NT2/D1 (cell line): ENCODE results near the gene MACF1.

Source experiments
- DNase-seq: peaks from one replicate; pipeline ENCODE4 v3.0.0-alpha.2; 2011; ENCODE audit warnings: low read depth, low spot score
- H3K27me3 ChIP-seq: 2 replicates; pipeline ENCODE4 v1.6.0; 2011; ENCODE audit warnings: mild to moderate bottlenecking; ENCODE audit not compliant: insufficient read length, insufficient read depth
- H3K36me3 ChIP-seq: 2 replicates; pipeline ENCODE4 v1.6.1; 2011; ENCODE audit warnings: mild to moderate bottlenecking, low read length, mixed read lengths; ENCODE audit not compliant: insufficient read depth, insufficient read length
- H3K4me1 ChIP-seq: 2 replicates; pipeline ENCODE4 v1.5.1; 2011; ENCODE audit not compliant: insufficient read depth, insufficient read length
- H3K4me3 ChIP-seq: 2 replicates; pipeline ENCODE4 v1.5.1; 2011; ENCODE audit warnings: low read depth; ENCODE audit not compliant: insufficient read length
- H3K9ac ChIP-seq: 2 replicates; pipeline ENCODE4 v1.6.0; 2011; ENCODE audit warnings: low read depth; ENCODE audit not compliant: insufficient read length
- H3K9me3 ChIP-seq: 2 replicates; pipeline ENCODE4 v1.5.1; 2011; ENCODE audit warnings: mild to moderate bottlenecking, low read length; ENCODE audit not compliant: insufficient read depth
- SUZ12 ChIP-seq: IDR thresholded peaks from 2 replicates; pipeline ENCODE4 v1.6.1; 2011; ENCODE audit not compliant: insufficient read length, insufficient read depth; ENCODE audit errors: extremely low read depth
- YY1 ChIP-seq: IDR thresholded peaks from 2 replicates; pipeline ENCODE4 v1.6.1; 2011; ENCODE audit not compliant: insufficient read length, insufficient read depth
- ZNF274 ChIP-seq: IDR thresholded peaks from 2 replicates; pipeline ENCODE4 v1.6.1; 2011; ENCODE audit warnings: mild to moderate bottlenecking, low read depth, low read length

The MACF1 gene

GRCh38 chr1:39183503-39184353 is 20.8 kb upstream of the MACF1 start:
- no peak overlapping the region for H3K9ac ChIP-seq
- DNase-seq = no peak
- H3K36me3 ChIP-seq = no peaks in the 10 kb centered on the region
- H3K27me3 ChIP-seq = no peaks in the 10 kb centered on the region
- H3K4me3 ChIP-seq = no peak overlapping the region
- H3K4me1 ChIP-seq = peaks cover 5% of the 10 kb centered on the region
- TF ChIP-seq ZNF274 = no peak
- no peak for TF ChIP-seq YY1
- TF ChIP-seq SUZ12 = no peak
- H3K9me3 ChIP-seq = no peaks in the 10 kb centered on the region

DNA sequence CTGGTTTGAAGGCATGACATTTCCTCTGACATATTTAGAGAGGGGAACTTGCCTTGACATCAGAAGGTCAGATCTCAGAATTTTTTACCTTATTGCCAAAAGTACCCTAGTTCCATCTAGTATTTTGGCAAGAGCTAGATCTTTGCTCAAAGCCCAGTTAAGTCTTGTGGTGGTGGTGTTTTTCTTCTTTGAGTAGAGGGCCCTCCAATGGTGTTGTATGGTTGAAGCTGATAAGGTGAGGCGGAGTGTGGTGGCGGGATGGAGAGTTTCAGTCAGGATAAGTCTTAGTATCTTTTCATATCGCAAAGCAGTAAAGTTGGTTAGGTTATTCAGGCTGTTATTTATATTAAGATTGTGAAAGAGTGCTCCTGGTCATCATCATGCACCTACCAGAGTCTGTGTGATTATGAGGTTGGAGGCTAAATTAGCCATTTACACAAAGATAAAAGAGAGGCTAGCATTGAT is 20.1 kb upstream of the MACF1 start:
- Histone ChIP-seq H3K36me3 (no peaks in the 10 kb centered on the region), H3K27me3 (no peaks in the 10 kb centered on the region), H3K9me3 (no peaks in the 10 kb centered on the region), H3K4me1 (peaks cover 5% of the 10 kb centered on the region), H3K9ac (no peak overlapping the region), H3K4me3 (no peak overlapping the region)
- no peak for DNase-seq
- no peak for TF ChIP-seq YY1
- no peak for TF ChIP-seq SUZ12
- no peak for TF ChIP-seq ZNF274

GRCh38 chr1:39187275-39188046 is 17.0 kb upstream of the MACF1 start:
- Histone ChIP-seq H3K27me3 (no peaks in the 10 kb centered on the region), H3K4me3 (no peak overlapping the region), H3K9ac (no peak overlapping the region), H3K4me1 (peaks cover 12% of the 10 kb centered on the region), H3K36me3 (no peaks in the 10 kb centered on the region), H3K9me3 (no peaks in the 10 kb centered on the region)
- TF ChIP-seq SUZ12 = no peak
- TF ChIP-seq ZNF274 = no peak
- TF ChIP-seq YY1 = no peak
- no peak for DNase-seq

GRCh38 chr1:39189592-39190041 is 14.9 kb upstream of the MACF1 start:
- no peak for TF ChIP-seq SUZ12
- TF ChIP-seq ZNF274 = no peak
- no peak for TF ChIP-seq YY1
- no peak overlapping the region for H3K9ac ChIP-seq
- no peaks in the 10 kb centered on the region for H3K36me3 ChIP-seq
- H3K4me3 ChIP-seq = no peak overlapping the region
- H3K27me3 ChIP-seq = no peaks in the 10 kb centered on the region
- no peaks in the 10 kb centered on the region for H3K9me3 ChIP-seq
- no peak for DNase-seq
- peaks cover 7% of the 10 kb centered on the region for H3K4me1 ChIP-seq

- TF ChIP-seq YY1 (no peak), ZNF274 (no peak), SUZ12 (no peak)
Measured at GRCh38 chr1:39190096-39190495, 14.4 kb upstream of the MACF1 start.

GRCh38 chr1:39194398-39195051 is 10.0 kb upstream of the MACF1 start:
- no peak for DNase-seq
- Histone ChIP-seq H3K27me3 (no peaks in the 10 kb centered on the region), H3K9me3 (no peaks in the 10 kb centered on the region), H3K9ac (no peak overlapping the region), H3K4me1 (peaks cover 7% of the 10 kb centered on the region), H3K4me3 (no peak overlapping the region), H3K36me3 (no peaks in the 10 kb centered on the region)
- no peak for TF ChIP-seq SUZ12
- no peak for TF ChIP-seq YY1
- TF ChIP-seq ZNF274 = no peak

More at GRCh38 chr1:39190096-39190495, 14.4 kb upstream of the MACF1 start:
- H3K4me1 ChIP-seq = peaks cover 7% of the 10 kb centered on the region
- no peak for DNase-seq
- no peak overlapping the region for H3K9ac ChIP-seq
- H3K36me3 ChIP-seq = no peaks in the 10 kb centered on the region
- no peaks in the 10 kb centered on the region for H3K27me3 ChIP-seq
- no peak overlapping the region for H3K4me3 ChIP-seq
- no peaks in the 10 kb centered on the region for H3K9me3 ChIP-seq
